HG02588 (cell line): ENCODE results near the gene SAG.
A peak's percentile ranks its signal among the peaks of the same experiment; 100 is the strongest.

Experiments
- ATAC-seq: cut with Tn5 transposase; IDR thresholded peaks from one replicate; pipeline ENCODE4 v1.9.1; 2021; ENCODE audit warnings: mild to moderate bottlenecking, moderate library complexity; ENCODE audit not compliant: unreplicated experiment

SAG gene

DNA sequence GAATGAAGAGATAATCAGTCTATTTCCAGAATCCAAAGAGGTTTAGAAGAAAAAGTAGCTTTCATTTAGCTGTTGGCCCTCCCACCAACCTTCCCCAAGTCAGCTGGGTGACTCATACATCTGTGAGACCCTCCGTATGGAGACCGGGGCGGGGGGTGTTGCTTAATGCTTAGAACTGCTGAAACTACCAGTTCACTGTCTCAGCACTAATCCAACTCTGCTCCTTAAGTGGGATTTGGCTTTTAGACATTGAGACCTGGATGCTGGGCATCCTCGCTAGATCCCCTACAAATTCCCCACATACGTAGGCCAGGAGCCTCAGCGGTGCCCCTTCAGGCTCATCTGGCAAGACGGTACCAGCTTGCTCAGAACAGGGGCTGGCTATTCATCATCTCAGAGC is at the start of gene SAG:
Gene SAG, plus strand, starts transcription at position 252 of the 400 bp plus-strand sequence. CDS start 1,374 bp downstream, outside the sequence.
- no peak for ATAC-seq

DNA sequence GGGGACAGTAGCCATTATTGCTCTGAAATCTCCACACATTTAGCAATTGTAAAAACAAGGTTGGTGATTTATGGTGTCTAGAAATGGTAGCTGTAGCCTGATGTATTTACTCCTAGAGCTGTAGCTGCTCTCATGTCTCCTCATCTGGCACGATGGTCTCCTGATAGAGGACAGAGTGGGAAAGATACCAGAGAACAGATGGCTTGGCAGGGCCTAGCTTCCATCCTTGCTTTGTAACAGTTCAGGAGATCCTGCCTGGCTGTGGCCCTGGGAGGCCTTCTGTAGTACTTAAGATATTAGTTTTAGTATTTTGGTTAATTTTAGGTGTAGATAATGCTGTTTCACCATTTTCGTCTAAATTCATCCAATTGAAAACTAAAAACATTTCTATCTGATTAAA is 49.4 kb upstream of the SAG start:
- no peak for ATAC-seq

- no peak for ATAC-seq
Observed at GRCh38 chr2:233259730-233260129, 47.9 kb upstream of the SAG start.

GRCh38 chr2:233260661-233261060 is 47.0 kb upstream of the SAG start:
- ATAC-seq: no peak

- ATAC-seq: peak; percentile 72
Observed at GRCh38 chr2:233261819-233262555, 45.6 kb upstream of the SAG start.

DNA sequence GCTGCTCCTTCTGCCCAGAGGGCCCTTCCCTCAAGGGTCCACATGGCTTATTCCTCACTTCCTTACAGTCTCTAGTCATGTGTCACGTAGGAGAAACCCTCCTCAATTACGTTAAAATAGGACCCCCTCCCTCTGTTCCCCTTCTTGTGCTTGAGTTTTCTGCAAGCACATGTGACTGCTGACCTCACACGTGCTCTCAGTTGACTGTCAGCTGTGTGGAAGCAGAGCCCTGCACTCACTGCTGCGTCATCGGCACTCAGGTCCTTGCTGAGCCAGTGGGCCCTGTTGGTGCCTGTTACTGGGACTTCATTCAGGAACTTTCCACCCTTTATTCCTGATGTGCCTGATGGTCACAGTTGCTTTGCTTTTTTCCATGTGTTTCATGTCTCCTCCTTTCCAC is 45.1 kb upstream of the SAG start:
- no peak for ATAC-seq

DNA sequence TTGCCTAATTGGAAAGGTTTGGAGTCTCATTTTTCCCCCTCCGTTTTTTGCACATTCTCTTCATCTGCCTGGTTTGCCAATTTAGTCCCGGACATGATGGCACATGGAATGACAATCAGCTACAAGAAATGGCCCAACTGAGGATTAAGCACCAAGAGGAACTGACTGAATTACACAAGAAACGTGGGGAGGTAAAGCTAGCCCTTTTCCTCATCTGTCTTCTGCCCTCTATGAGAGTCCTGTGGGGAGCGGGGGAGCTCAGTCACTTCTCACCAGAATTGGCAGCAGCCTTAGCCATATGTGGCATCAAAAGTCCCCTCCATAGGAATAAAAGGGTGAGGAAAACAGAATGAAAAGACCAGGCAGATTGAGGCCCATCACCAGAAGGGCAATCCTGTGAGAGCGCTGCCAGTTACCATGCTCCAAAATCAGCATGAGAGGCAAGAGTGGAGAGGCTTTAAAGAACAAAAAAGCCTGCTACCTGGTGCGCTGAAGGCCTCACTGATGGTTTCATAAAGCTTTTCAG is 44.5 kb upstream of the SAG start:
- ATAC-seq: no peak

GRCh38 chr2:233264667-233265066 is 42.9 kb upstream of the SAG start:
- no peak for ATAC-seq

DNA sequence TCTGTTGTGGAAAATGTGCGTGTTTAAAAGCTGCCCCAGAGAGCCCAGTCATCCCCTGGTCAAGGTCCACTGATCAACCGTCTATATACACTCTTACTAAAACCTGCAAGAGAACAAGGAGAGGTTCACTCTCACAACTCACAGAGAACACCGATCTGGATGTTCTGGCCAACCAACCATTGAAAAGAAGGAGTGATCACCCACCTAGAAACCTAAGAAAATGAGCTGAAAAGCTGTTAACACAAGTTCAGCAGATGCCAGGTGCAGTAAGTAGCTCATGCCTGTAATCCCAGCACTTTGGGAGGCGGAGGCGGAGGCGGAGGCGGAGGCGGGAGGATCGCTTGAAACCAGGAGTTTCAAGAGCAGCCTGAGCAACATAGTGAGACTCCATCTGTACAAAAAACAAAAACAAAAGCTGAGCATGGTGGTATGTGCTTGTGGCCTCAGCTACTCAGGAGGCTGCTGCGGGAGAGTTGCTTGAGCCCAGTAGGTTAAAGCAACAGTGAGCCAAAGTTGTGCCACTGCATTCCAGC is 41.7 kb upstream of the SAG start:
- no peak for ATAC-seq

DNA sequence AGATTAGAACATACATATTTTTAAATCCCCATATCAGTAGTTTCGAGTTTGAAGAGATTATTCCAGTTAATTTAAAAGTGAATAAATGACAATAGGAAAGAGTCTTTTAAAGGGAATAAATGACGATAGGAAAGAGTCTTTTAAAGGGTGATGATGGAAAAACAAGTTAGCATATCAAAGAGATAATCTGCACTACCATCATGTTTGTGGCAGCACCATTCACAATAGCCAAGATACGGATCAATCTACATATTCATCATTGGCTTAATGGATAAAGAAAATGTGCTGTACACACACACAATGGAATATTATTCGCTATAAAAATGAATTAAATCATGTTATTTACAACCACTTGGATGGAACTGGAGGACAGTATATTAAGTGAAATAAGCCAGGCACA is 41.1 kb upstream of the SAG start:
- no peak for ATAC-seq

- peak; percentile 62 for ATAC-seq
Observed at GRCh38 chr2:233267516-233268245, 39.9 kb upstream of the SAG start.

GRCh38 chr2:233270366-233270765 is 37.2 kb upstream of the SAG start:
- ATAC-seq: no peak

GRCh38 chr2:233270951-233271350 is 36.7 kb upstream of the SAG start:
- no peak for ATAC-seq

DNA sequence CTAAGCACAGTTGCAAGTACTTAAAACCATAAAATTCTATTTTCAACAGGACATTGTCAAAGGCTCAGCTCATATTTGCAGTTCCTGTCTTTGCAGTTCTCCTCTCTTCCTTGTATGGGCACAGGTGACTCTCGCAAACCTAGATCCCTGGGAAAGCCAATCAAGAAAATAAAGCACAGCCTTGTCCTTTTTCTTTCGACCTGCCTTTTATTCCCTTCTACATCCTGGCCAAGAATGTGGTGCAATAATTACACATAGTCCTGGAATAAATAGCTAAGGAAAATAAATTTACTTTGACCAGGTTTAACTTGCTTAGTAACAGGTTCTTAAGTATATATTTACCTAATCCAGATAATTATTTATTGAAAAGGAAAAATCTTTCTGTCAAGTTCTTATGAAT is 35.9 kb upstream of the SAG start:
- ATAC-seq: no peak

DNA sequence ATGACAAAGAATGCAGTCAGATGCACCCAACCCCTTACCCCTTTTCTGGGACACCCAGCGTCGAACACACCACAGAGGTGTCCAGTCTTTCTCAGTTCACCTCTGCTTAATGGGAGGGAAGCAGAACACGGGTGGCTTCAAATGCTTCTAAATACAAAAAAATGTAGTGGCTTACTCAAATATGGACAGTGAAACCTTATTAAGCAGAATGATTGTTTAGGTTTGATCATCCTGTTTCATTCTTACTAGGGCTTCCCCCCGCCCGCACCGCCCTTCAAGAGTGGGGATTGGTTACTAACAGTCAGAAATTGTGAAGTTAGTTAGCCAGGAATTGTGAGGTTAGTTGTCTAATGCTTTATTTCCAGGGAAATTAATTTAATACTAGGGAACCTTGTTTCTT is 34.5 kb upstream of the SAG start:
- ATAC-seq: no peak

- ATAC-seq: no peak
Observed at GRCh38 chr2:233275223-233275622, 32.4 kb upstream of the SAG start.

DNA sequence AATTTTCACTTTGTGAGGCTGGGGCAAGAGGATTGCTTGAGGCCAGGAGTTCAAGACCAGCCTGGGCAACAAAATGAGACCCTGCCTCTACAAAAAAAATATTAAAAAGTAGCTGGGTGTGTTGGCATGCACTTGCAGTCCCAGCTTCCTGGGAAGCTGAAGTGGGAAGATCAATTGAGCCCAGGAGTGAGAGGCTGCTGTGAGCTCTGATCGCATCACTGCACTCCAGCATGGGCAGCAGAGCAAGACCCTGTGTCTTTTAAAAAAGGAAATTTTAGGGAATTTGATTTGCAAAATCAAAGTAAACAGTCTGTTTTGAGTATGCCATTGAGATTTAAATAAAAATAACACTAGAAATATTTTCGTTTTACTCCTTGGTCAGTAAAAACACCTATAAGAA is 28.7 kb upstream of the SAG start:
- ATAC-seq: no peak

DNA sequence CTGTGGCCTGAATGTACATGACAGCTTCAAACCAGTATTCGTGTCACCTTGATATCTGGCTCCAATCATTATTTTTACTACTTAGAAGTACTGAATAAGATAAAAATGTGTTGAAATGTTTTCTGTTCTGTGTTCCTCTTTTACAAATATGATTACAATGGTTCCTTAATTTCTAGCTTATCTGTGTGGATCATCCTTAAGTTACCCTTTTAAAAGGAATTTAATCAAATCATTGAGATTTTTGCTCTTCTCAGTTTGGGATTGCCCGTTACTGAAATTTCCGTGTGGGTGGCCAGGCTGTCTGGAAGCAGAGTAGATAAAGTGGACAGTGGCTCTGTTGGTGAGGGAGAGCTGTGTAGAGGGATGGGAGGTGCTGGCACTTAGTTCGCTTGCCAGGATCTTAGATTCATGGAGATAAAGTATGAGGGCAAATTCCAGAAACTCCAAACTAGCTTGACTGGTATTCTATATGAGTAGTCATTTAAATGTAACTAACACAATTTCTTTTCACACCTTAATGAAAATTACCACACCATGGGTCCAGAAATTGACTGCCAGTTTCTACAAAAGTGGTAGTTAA is 27.4 kb upstream of the SAG start:
- no peak for ATAC-seq

DNA sequence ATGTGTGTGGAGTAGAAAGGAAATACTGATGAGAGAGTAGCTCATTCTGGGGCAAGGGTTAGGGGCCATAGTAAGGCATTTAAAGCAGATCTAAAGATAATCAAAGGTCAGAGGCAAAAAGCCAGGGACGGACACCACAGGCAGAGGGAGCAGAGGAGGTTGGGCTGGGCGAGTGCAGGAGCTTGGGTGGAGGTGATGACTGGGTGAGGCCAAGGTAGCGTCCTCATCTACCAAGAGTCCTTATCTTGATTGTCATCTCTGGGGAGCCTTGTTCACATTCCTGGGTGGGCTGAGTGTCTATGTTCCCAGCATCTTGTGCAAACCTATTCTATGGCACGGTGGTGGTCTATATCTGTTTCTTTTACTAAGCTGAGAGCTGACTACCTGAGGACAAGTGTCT is 26.1 kb upstream of the SAG start:
- ATAC-seq: no peak

DNA sequence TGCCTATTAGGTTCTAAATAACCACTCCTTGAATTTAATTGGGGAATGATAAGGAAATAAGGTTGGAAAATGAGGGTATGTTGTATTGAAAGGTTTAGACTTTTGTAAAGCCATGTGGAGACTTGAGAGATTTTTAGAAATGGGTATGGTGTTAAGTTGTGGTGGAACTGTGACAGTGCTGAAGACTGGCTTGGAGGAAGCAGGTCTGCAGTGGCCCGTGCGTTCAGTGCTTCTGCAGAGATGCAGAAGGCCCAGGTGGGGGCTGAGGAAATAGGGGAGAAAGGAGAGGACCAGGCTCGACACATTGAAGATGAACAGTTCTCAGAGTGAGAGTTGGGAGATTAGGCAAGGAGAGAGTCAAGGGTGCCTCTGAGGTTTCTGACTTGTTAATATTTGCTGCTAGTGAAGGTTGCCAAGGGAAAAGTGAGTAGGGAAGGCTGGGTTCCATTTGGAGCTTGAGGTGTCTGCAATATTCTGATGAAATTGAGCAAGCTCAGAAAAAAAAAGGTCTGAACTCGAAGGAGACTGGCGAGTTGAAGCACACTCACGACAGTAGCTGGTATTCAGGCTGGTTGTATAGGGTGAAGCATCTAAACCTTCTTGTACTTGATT is 25.5 kb upstream of the SAG start:
- no peak for ATAC-seq

DNA sequence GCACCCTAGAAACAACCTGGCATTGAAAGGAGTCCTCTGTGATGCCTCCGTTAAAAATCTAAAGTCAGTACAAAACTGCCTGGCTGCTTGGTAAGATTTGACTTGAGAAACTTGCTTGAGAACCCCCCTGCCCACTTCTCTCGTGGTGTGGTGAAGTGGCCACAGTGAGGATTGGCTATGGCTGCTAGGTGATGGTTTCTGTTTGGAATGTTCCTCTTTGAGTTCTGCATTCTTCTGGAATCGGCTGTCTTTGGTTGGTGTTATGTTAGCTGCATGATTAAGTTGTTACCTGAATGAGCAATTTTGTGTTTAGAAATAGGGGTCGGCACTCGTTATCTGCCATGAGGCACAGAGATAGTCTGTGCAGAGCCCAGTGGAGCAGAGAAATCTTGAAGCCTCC is 21.7 kb upstream of the SAG start:
- ATAC-seq: no peak
